HEK293 (cell line): Measurements from ENCODE around the gene RBP7.

ENCODE experiments used
- BCL11A ChIP-seq: fragments of 450-650 bp; formaldehyde crosslinking; IDR thresholded peaks from 2 replicates; pipeline ENCODE4 v1.5.1; 2016; ENCODE audit warnings: low read depth, missing biosample characterization, missing genetic modification characterization
- EGR2 ChIP-seq: fragments of 450-650 bp; formaldehyde crosslinking; IDR thresholded peaks from 2 replicates; pipeline ENCODE4 v1.5.1; 2016; ENCODE audit warnings: low read depth, missing biosample characterization, missing genetic modification characterization
- GLIS1 ChIP-seq: fragments of 450-650 bp; formaldehyde crosslinking; IDR thresholded peaks from 2 replicates; pipeline ENCODE4 v1.5.1; 2016; ENCODE audit warnings: missing biosample characterization, missing genetic modification characterization
- GLIS2 ChIP-seq: fragments of 450-650 bp; formaldehyde crosslinking; IDR thresholded peaks from 2 replicates; pipeline ENCODE4 v1.5.1; 2016; ENCODE audit warnings: missing biosample characterization, missing genetic modification characterization
- IKZF3 ChIP-seq: fragments of 450-650 bp; IDR thresholded peaks from 2 replicates; pipeline ENCODE4 v1.5.0; 2018; ENCODE audit warnings: missing biosample characterization, mild to moderate bottlenecking, missing genetic modification characterization, moderate library complexity
- KLF17 ChIP-seq: fragments of 450-650 bp; formaldehyde crosslinking; IDR thresholded peaks from 2 replicates; pipeline ENCODE4 v1.5.1; 2016; ENCODE audit warnings: missing biosample characterization, missing genetic modification characterization
- SP7 ChIP-seq: fragments of 450-650 bp; formaldehyde crosslinking; IDR thresholded peaks from 2 replicates; pipeline ENCODE4 v1.5.1; 2016; ENCODE audit warnings: missing biosample characterization, missing genetic modification characterization
- TSHZ1 ChIP-seq: fragments of 450-650 bp; formaldehyde crosslinking; IDR thresholded peaks from 2 replicates; pipeline ENCODE4 v1.5.1; 2016; ENCODE audit warnings: missing biosample characterization, missing genetic modification characterization, borderline replicate concordance
- WT1 ChIP-seq: fragments of 450-650 bp; formaldehyde crosslinking; IDR thresholded peaks from 2 replicates; pipeline ENCODE4 v1.5.1; 2016; ENCODE audit warnings: missing biosample characterization, missing genetic modification characterization
- YY1 ChIP-seq: fragments of 450-650 bp; formaldehyde crosslinking; IDR thresholded peaks from 2 replicates; pipeline ENCODE4 v1.5.1; 2018; ENCODE audit warnings: missing biosample characterization, missing genetic modification characterization
- YY2 ChIP-seq: fragments of 450-650 bp; formaldehyde crosslinking; IDR thresholded peaks from 2 replicates; pipeline ENCODE4 v1.5.1; 2016; ENCODE audit warnings: missing biosample characterization, missing genetic modification characterization
- ZBTB10 ChIP-seq: fragments of 450-650 bp; formaldehyde crosslinking; IDR thresholded peaks from 2 replicates; pipeline ENCODE4 v1.5.1; 2016; ENCODE audit warnings: missing biosample characterization, missing genetic modification characterization
- ZBTB11 ChIP-seq: fragments of 450-650 bp; formaldehyde crosslinking; conservative IDR thresholded peaks from 2 replicates; pipeline ENCODE4 v1.5.1; 2016; ENCODE audit warnings: low read depth, missing biosample characterization, missing genetic modification characterization
- ZBTB17 ChIP-seq: fragments of 450-650 bp; formaldehyde crosslinking; IDR thresholded peaks from 2 replicates; pipeline ENCODE4 v1.5.1; 2016; ENCODE audit warnings: missing biosample characterization, missing genetic modification characterization
- ZBTB20 ChIP-seq: fragments of 450-650 bp; formaldehyde crosslinking; IDR thresholded peaks from 2 replicates; pipeline ENCODE4 v1.5.1; 2016; ENCODE audit warnings: missing biosample characterization, missing genetic modification characterization
- ZBTB48 ChIP-seq: fragments of 450-650 bp; formaldehyde crosslinking; IDR thresholded peaks from 2 replicates; pipeline ENCODE4 v1.5.1; 2016; ENCODE audit warnings: missing biosample characterization, missing genetic modification characterization
- ZFP69B ChIP-seq: fragments of 450-650 bp; formaldehyde crosslinking; IDR thresholded peaks from 2 replicates; pipeline ENCODE4 v1.5.1; 2016; ENCODE audit warnings: missing biosample characterization, missing genetic modification characterization
- ZNF138 ChIP-seq: fragments of 450-650 bp; formaldehyde crosslinking; IDR thresholded peaks from 2 replicates; pipeline ENCODE4 v1.5.1; 2016; ENCODE audit warnings: missing biosample characterization, missing genetic modification characterization, borderline replicate concordance
- ZNF324 ChIP-seq: fragments of 450-650 bp; formaldehyde crosslinking; IDR thresholded peaks from 2 replicates; pipeline ENCODE4 v1.5.1; 2016; ENCODE audit warnings: missing biosample characterization, missing genetic modification characterization
- ZNF513 ChIP-seq: fragments of 450-650 bp; IDR thresholded peaks from 2 replicates; pipeline ENCODE4 v1.5.1; 2018; ENCODE audit warnings: missing biosample characterization, missing genetic modification characterization
- ZNF561 ChIP-seq: fragments of 450-650 bp; IDR thresholded peaks from 2 replicates; pipeline ENCODE4 v1.5.1; 2018; ENCODE audit warnings: missing biosample characterization, missing genetic modification characterization, borderline replicate concordance
- ZNF660 ChIP-seq: fragments of 450-650 bp; IDR thresholded peaks from 2 replicates; pipeline ENCODE4 v1.5.1; 2018; ENCODE audit warnings: missing biosample characterization, mild to moderate bottlenecking, missing genetic modification characterization
- ZNF76 ChIP-seq: fragments of 450-650 bp; formaldehyde crosslinking; IDR thresholded peaks from 2 replicates; pipeline ENCODE4; 2016; ENCODE audit warnings: low read depth, missing biosample characterization, missing genetic modification characterization, borderline replicate concordance
- ZNF785 ChIP-seq: fragments of 450-650 bp; formaldehyde crosslinking; IDR thresholded peaks from 2 replicates; pipeline ENCODE4 v1.5.1; 2016; ENCODE audit warnings: missing biosample characterization, missing genetic modification characterization
- ZSCAN23 ChIP-seq: fragments of 450-650 bp; formaldehyde crosslinking; IDR thresholded peaks from 2 replicates; pipeline ENCODE4 v1.5.1; 2016; ENCODE audit warnings: missing biosample characterization, missing genetic modification characterization

Gene RBP7

GRCh38 chr1:10032590-10033358, 35.7 kb downstream of the RBP7 start, which contains the start of gene UBE4B (continued):
- TF ChIP-seq ZNF513 (tag by site-specific recombination) (no peak), ZNF660 (peak; percentile 96; the same call in 1 of the 2 replicates), WT1 (tag by site-specific recombination) (peak; percentile 43; the same call in 1 of the 2 replicates), ZBTB10 (tag by site-specific recombination) (0 out of 2 replicates have a peak, but pooled peaks have one; percentile 49), ZSCAN23 (0 out of 2 replicates have a peak, but pooled peaks have one; percentile 41), TSHZ1 (tag by site-specific recombination) (no peak), ZBTB11 (tag by site-specific recombination) (0 out of 2 replicates have a peak, but pooled peaks have one; percentile 12), SP7 (tag by site-specific recombination) (peak; percentile 20; the same call in 1 of the 2 replicates), ZBTB20 (tag by site-specific recombination) (peak; percentile 76; the same call in 1 of the 2 replicates), ZBTB48 (tag by site-specific recombination) (peak; percentile 35; the same call in 1 of the 2 replicates), ZFP69B (tag by site-specific recombination) (peak; percentile 88), ZNF324 (tag by site-specific recombination) (no peak), ZNF561 (peak; percentile 94), GLIS1 (tag by site-specific recombination) (peak; percentile 59; the same call in 1 of the 2 replicates), IKZF3 (tag by site-specific recombination) (peak; percentile 97), ZNF76 (tag by site-specific recombination) (peak; percentile 83; the same call in 1 of the 2 replicates), BCL11A (peak; percentile 28; the same call in 1 of the 2 replicates), KLF17 (peak; percentile 71), ZNF785 (tag by site-specific recombination) (no peak), ZBTB17 (tag by site-specific recombination) (peak; percentile 91), YY2 (peak; percentile 62; the same call in 1 of the 2 replicates), YY1 (tag by site-specific recombination) (peak; percentile 68), GLIS2 (tag by site-specific recombination) (no peak; the same call in 1 of the 2 replicates), EGR2 (0 out of 2 replicates have a peak, but pooled peaks have one; percentile 46), ZNF138 (no peak)
